Endothelial cell of umbilical vein (primary cell): Measurements from ENCODE around the gene STX8. TPM values are rescaled to one million over a fixed set of nuclear protein-coding genes. Genes with fewer than 3 reads are reported as not detected.

ENCODE experiments used
- BruUV-seq: library from RNA; stranded (reverse); fragments of 400-500 nt; replicated peaks from 2 replicates; lab custom pipeline; 2021; lab: Mats Ljungman, UMichigan
- CTCF ChIA-PET: fragments of 300-600, 350-600 bp; sonication (Branson Sonifier 250); formaldehyde crosslinking; loops from one replicate; lab custom pipeline; 2021; ENCODE audit warnings: antibody characterized with exemption, inconsistent platforms; lab: Charles Lee
- POLR2A ChIA-PET: fragments of 300-600, 350-600 bp; sonication (Branson Sonifier 250); formaldehyde crosslinking; loops from one replicate; lab custom pipeline; 2021; ENCODE audit warnings: antibody characterized with exemption, inconsistent platforms; lab: Charles Lee
- DNase-seq: peaks from one replicate; pipeline ENCODE4 v3.0.0-alpha.2; 2011; ENCODE audit warnings: low read depth, low spot score
- FAIRE-seq: peaks from 2 replicates; lab custom pipeline; 2011; peaks lifted over from hg19 to GRCh38; lab: Jason Lieb, UNC
- H2AFZ ChIP-seq: 2 replicates; pipeline ENCODE4 v1.6.0; 2012; ENCODE audit warnings: low read depth, low read length, control low read depth, inconsistent platforms
- H3K27ac ChIP-seq: 2 replicates; pipeline ENCODE4 v1.5.1; 2011; ENCODE audit warnings: low read depth, mild to moderate bottlenecking, control low read depth, low read length, moderate library complexity; ENCODE audit not compliant: insufficient read depth
- H3K27me3 ChIP-seq, 2 experiments: 2 replicates each; pipeline versions ENCODE4 v1.6.0 to v1.6.1; 2011; ENCODE audit warnings: low read length in 2 of 2, mixed read lengths in 1 of 2; ENCODE audit not compliant: control insufficient read depth in 2 of 2, insufficient read depth in 2 of 2
- H3K36me3 ChIP-seq, 2 experiments: 2 replicates in 1 of 2; 3 replicates in 1 of 2; pipeline ENCODE4 v1.5.1; 2011; ENCODE audit warnings: low read length in 2 of 2, mild to moderate bottlenecking in 1 of 2, moderate library complexity in 1 of 2; ENCODE audit not compliant: control insufficient read depth in 2 of 2, insufficient read depth in 2 of 2; ENCODE audit errors: extremely low read depth in 1 of 2
- H3K4me1 ChIP-seq: 3 replicates; pipeline ENCODE4 v1.5.1; 2011; ENCODE audit warnings: mild to moderate bottlenecking, low read length; ENCODE audit not compliant: control insufficient read depth, insufficient read depth; ENCODE audit errors: extremely low read depth
- H3K4me2 ChIP-seq: 2 replicates; pipeline ENCODE4 v1.6.1; 2011; ENCODE audit warnings: low read length, control low read depth, mixed read lengths; ENCODE audit not compliant: insufficient read depth
- H3K4me3 ChIP-seq, 3 experiments: fragments of 200-600 bp in 1 of 3; sonication (generic), shearing (Covaris generic) in 1 of 3; replicated peaks in 1 of 3; 2 replicates each; pipeline ENCODE4 v1.5.1; 2011 to 2016; ENCODE audit warnings: control low read depth in 3 of 3, low read length in 3 of 3, mild to moderate bottlenecking in 2 of 3, inconsistent platforms in 1 of 3, low read depth in 1 of 3, moderate library complexity in 1 of 3; ENCODE audit not compliant: insufficient read depth in 1 of 3
- H3K79me2 ChIP-seq: 2 replicates; pipeline ENCODE4 v1.6.0; 2012; ENCODE audit warnings: low read length, inconsistent platforms; ENCODE audit not compliant: control insufficient read depth, insufficient read depth
- H3K9ac ChIP-seq: replicated peaks from 2 replicates; pipeline ENCODE3; 2011; ENCODE audit warnings: low read length, control low read depth; ENCODE audit not compliant: insufficient read depth; ENCODE audit errors: extremely low read depth
- H3K9me1 ChIP-seq: replicated peaks from 3 replicates; pipeline ENCODE4 v1.6.0; 2011; ENCODE audit warnings: mild to moderate bottlenecking, low read length; ENCODE audit not compliant: control insufficient read depth, insufficient read depth; ENCODE audit errors: extremely low read depth
- H3K9me3 ChIP-seq: replicated peaks from 2 replicates; pipeline ENCODE4 v1.5.1; 2012; ENCODE audit warnings: low read length, inconsistent platforms; ENCODE audit not compliant: control insufficient read depth, insufficient read depth
- H4K20me1 ChIP-seq: replicated peaks from 2 replicates; pipeline ENCODE3; 2011; ENCODE audit warnings: mild to moderate bottlenecking, low read length; ENCODE audit not compliant: control insufficient read depth, insufficient read depth; ENCODE audit errors: extremely low read depth
- EZH2 ChIP-seq: IDR thresholded peaks from 2 replicates; pipeline ENCODE4 v1.6.1; 2012; ENCODE audit warnings: borderline replicate concordance, low read depth, mild to moderate bottlenecking, moderate library complexity, low read length, inconsistent platforms; ENCODE audit not compliant: severe bottlenecking
- FOS ChIP-seq: IDR thresholded peaks from 2 replicates; pipeline ENCODE4 v1.6.1; 2011; ENCODE audit warnings: mild to moderate bottlenecking, low read length, moderate library complexity, borderline replicate concordance; ENCODE audit not compliant: insufficient read depth
- GATA2 ChIP-seq: IDR thresholded peaks from 2 replicates; pipeline ENCODE4 v1.7.0; 2011; ENCODE audit warnings: low read depth, mild to moderate bottlenecking, moderate library complexity, mixed read lengths, low read length; ENCODE audit not compliant: insufficient read length, insufficient read depth
- JUN ChIP-seq: IDR thresholded peaks from 2 replicates; pipeline ENCODE4 v1.6.1; 2011; ENCODE audit warnings: borderline replicate concordance, low read depth; ENCODE audit not compliant: insufficient read length, insufficient read depth
- MYC ChIP-seq: IDR thresholded peaks from one replicate; pipeline ENCODE4 v1.6.1; 2011; ENCODE audit warnings: mild to moderate bottlenecking, low read depth, low read length
- POLR2A ChIP-seq: IDR thresholded peaks from 2 replicates; pipeline ENCODE4 v1.6.1; 2012; ENCODE audit warnings: low read depth, mild to moderate bottlenecking, control low read depth, low read length
- POLR2AphosphoS5 ChIP-seq: IDR thresholded peaks from 2 replicates; pipeline ENCODE4 v1.6.1; 2012; ENCODE audit warnings: low read depth, mild to moderate bottlenecking, control low read depth, low read length, moderate library complexity; ENCODE audit not compliant: insufficient read depth
- dilution Hi-C: fragments of 300-500 bp; cut with MboI; formaldehyde crosslinking; loops from one replicate; pipeline ENCODE4 v1.15.0; 2019; ENCODE audit warnings: low sequenced_read_pairs; ENCODE audit not compliant: extremely low pct_ligation_motif_present
- intact Hi-C: fragments of 100-400 bp; cut with micrococcal nuclease; formaldehyde crosslinking; loops from one replicate; pipeline ENCODE4 v1.10.0; 2022
- polyA plus RNA-seq, 4 experiments: library from polyadenylated mRNA; depleted of rRNA in 3 of 4; stranded (reverse) in 3 of 4; unstranded in 1 of 4; fragments of >200 nt; gene quantifications; 2 replicates each; pipeline versions ENCODE4 v1.2.1 to v1.2.3, GENCODE V29; 2011 to 2012; ENCODE audit warnings: missing spikeins in 1 of 4
- total RNA-seq: library from RNA; stranded (reverse); gene quantifications from 2 replicates; pipeline ENCODE4 v1.2.3, GENCODE V29; 2021
- TF ChIP-seq, protein P1 (sequence below): IDR thresholded peaks from 2 replicates; pipeline ENCODE4 v1.6.1; 2011; ENCODE audit not compliant: insufficient read depth, insufficient read length
- TF ChIP-seq, protein P2 (sequence below), 2 donors: IDR thresholded peaks; 1 replicate in 1 of 2; 2 replicates in 1 of 2; pipeline ENCODE4 v1.5.1; 2011; ENCODE audit warnings: low read length in 2 of 2, mild to moderate bottlenecking in 2 of 2, moderate library complexity in 2 of 2, control low read depth in 1 of 2, inconsistent platforms in 1 of 2, low read depth in 1 of 2; ENCODE audit not compliant: insufficient read depth in 1 of 2; ENCODE audit errors: extremely low read depth in 1 of 2

Gene STX8
- total and polyA plus RNA-seq, 2 donors (not counting 3 experiments of a cell fraction or from before 2014, with no cell fraction given): 25.9 to 67.3 TPM

GRCh38 chr17:9233761-9234160 is 341.9 kb downstream of the STX8 start:
- no peaks in the 10 kb centered on the region for H3K4me1 ChIP-seq
- no peak for FAIRE-seq
- no peak for DNase-seq
- no peaks in the 10 kb centered on the region for H3K9me1 ChIP-seq
- H4K20me1 ChIP-seq: no peaks in the 10 kb centered on the region
- no peak overlapping the region for H3K4me2 ChIP-seq
- no peaks in the 10 kb centered on the region for H3K36me3 ChIP-seq
- no peak overlapping the region for H3K27ac ChIP-seq
- no peak for TF ChIP-seq POLR2A
- TF ChIP-seq POLR2AphosphoS5: no peak
- TF ChIP-seq, protein P1, sequence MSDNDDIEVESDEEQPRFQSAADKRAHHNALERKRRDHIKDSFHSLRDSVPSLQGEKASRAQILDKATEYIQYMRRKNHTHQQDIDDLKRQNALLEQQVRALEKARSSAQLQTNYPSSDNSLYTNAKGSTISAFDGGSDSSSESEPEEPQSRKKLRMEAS: no peak
- TF ChIP-seq FOS: no peak
- TF ChIP-seq, protein P2, sequence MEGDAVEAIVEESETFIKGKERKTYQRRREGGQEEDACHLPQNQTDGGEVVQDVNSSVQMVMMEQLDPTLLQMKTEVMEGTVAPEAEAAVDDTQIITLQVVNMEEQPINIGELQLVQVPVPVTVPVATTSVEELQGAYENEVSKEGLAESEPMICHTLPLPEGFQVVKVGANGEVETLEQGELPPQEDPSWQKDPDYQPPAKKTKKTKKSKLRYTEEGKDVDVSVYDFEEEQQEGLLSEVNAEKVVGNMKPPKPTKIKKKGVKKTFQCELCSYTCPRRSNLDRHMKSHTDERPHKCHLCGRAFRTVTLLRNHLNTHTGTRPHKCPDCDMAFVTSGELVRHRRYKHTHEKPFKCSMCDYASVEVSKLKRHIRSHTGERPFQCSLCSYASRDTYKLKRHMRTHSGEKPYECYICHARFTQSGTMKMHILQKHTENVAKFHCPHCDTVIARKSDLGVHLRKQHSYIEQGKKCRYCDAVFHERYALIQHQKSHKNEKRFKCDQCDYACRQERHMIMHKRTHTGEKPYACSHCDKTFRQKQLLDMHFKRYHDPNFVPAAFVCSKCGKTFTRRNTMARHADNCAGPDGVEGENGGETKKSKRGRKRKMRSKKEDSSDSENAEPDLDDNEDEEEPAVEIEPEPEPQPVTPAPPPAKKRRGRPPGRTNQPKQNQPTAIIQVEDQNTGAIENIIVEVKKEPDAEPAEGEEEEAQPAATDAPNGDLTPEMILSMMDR (IDR thresholded peaks at IDR 0.05; ENCODE audit: extremely low read depth in 1 of 2, insufficient read depth in 1 of 2, low read depth in 1 of 2, low read length in 2 of 2): no peak
- TF ChIP-seq GATA2: no peak
- TF ChIP-seq EZH2: no peak
- TF ChIP-seq JUN: no peak
- no peak for TF ChIP-seq MYC
- no peaks in the 10 kb centered on the region for H3K27me3 ChIP-seq
- H3K9me3 ChIP-seq: no peaks in the 10 kb centered on the region
- dilution Hi-C loops: no loop called here
- intact Hi-C loops: no loop called here
- H3K9ac ChIP-seq: no peak overlapping the region
- H3K79me2 ChIP-seq: no peaks in the 10 kb centered on the region
- BruUV-seq: no TSS peak
- no peak overlapping the region for H2AFZ ChIP-seq
- POLR2A ChIA-PET: no interaction called here
- CTCF ChIA-PET: interaction anchor here (1.3 kb wide), 1 partner anchor 13 kb away, joined by 3 read pairs; no protein-coding TSS in a partner anchor
- H3K4me3 ChIP-seq: no peak overlapping the region
